GM12878 (cell line): ENCODE measurements around the gene FANCC. TPM values are rescaled to one million over a fixed set of nuclear protein-coding genes. Genes with fewer than 3 reads are reported as not detected.

ENCODE experiments used
- ATAC-seq: fragments of 200-7000 bp; cut with Tn5 transposase; 3 replicates; pipeline ENCODE4 v1.9.1; 2020; ENCODE audit warnings: mild to moderate bottlenecking, moderate library complexity
- BruUV-seq: library from RNA; stranded (reverse); fragments of 400-500 nt; replicated peaks from 2 replicates; lab custom pipeline; 2021; lab: Mats Ljungman, UMichigan
- CTCF ChIA-PET: fragments of 300-600 bp; sonication (Branson Sonifier 250); formaldehyde crosslinking; extraction: SDS; loops from one replicate; lab custom pipeline; 2021; ENCODE audit warnings: inconsistent platforms; lab: Yijun Ruan, JAX
- POLR2A ChIA-PET: fragments of 350-600 bp; formaldehyde crosslinking; extraction: SDS; loops from one replicate; lab custom pipeline; 2021; ENCODE audit warnings: inconsistent platforms; lab: Charles Lee
- RAD21 ChIA-PET: fragments of 300-600 bp; sonication (Branson Sonifier 250); formaldehyde crosslinking; loops from one replicate; lab custom pipeline; 2023; ENCODE audit warnings: antibody characterized with exemption; ENCODE audit not compliant: unreplicated experiment; lab: Charles Lee
- SMC1A ChIA-PET: fragments of 300-600 bp; sonication (Branson Sonifier 250); formaldehyde crosslinking; loops from one replicate; lab custom pipeline; 2023; ENCODE audit not compliant: unreplicated experiment, uncharacterized antibody; lab: Charles Lee
- DNase-seq: peaks from one replicate; pipeline ENCODE4 v3.0.0-alpha.2; 2011; ENCODE audit warnings: low read depth, low spot score
- FAIRE-seq: peaks from 3 replicates; lab custom pipeline; 2011; peaks lifted over from hg19 to GRCh38; lab: Jason Lieb, UNC
- H2AFZ ChIP-seq: 2 replicates; pipeline ENCODE4 v1.6.0; 2011; ENCODE audit warnings: low read depth, low read length, control low read depth; ENCODE audit not compliant: control insufficient read depth
- H3K27ac ChIP-seq: 2 replicates; pipeline ENCODE4 v1.5.1; 2011; ENCODE audit warnings: control low read depth; ENCODE audit not compliant: control insufficient read depth, insufficient read depth
- H3K27me3 ChIP-seq, 2 experiments: replicated peaks in 1 of 2; 2 replicates each; pipeline versions ENCODE4 v1.6.0 to v1.6.1; 2011; ENCODE audit warnings: low read length in 1 of 2; ENCODE audit not compliant: control insufficient read depth in 2 of 2, insufficient read depth in 2 of 2
- H3K36me3 ChIP-seq, 2 experiments: 2 replicates each; pipeline ENCODE4 v1.5.1; 2011; ENCODE audit warnings: low read length in 1 of 2; ENCODE audit not compliant: control insufficient read depth in 2 of 2, insufficient read depth in 2 of 2
- H3K4me1 ChIP-seq: 2 replicates; pipeline ENCODE4 v1.6.1; 2011; ENCODE audit warnings: mild to moderate bottlenecking, low read length, moderate library complexity, mixed read lengths; ENCODE audit not compliant: control insufficient read depth, insufficient read depth
- H3K4me2 ChIP-seq: 2 replicates; pipeline ENCODE4 v1.6.0; 2011; ENCODE audit warnings: control low read depth; ENCODE audit not compliant: control insufficient read depth, insufficient read depth
- H3K4me3 ChIP-seq: fragments of 200-600 bp; sonication (generic); 2 replicates; pipeline ENCODE4 v1.5.1; 2016
- H3K79me2 ChIP-seq: 2 replicates; pipeline ENCODE4 v1.6.0; 2011; ENCODE audit warnings: low read length; ENCODE audit not compliant: control insufficient read depth, insufficient read depth
- H3K9ac ChIP-seq: 2 replicates; pipeline ENCODE4 v1.8.0; 2011; ENCODE audit warnings: low read length, control low read depth, mixed read lengths; ENCODE audit not compliant: control insufficient read depth, insufficient read depth
- H3K9me3 ChIP-seq: replicated peaks from 3 replicates; pipeline ENCODE4 v1.5.1; 2011; ENCODE audit warnings: mild to moderate bottlenecking, low read length; ENCODE audit not compliant: control insufficient read depth, insufficient read depth
- H4K20me1 ChIP-seq: 2 replicates; pipeline ENCODE4 v1.6.0; 2011; ENCODE audit not compliant: control insufficient read depth, insufficient read depth
- BCL3 ChIP-seq: IDR thresholded peaks from 2 replicates; pipeline ENCODE4 v1.6.1; 2011; ENCODE audit warnings: borderline replicate concordance, low read depth, mild to moderate bottlenecking, moderate library complexity, low read length; ENCODE audit not compliant: insufficient read depth, poor library complexity, severe bottlenecking
- CBX5 ChIP-seq: sonication (generic); IDR thresholded peaks from 2 replicates; pipeline ENCODE4 v1.6.1; 2016; ENCODE audit warnings: low read depth, moderate library complexity, mild to moderate bottlenecking, inconsistent platforms
- CEBPZ ChIP-seq: fragments of 150-350 bp; IDR thresholded peaks from 2 replicates; pipeline ENCODE4 v1.6.1; 2016; ENCODE audit warnings: low read depth, low read length
- CTCF ChIP-seq, 3 experiments: IDR thresholded peaks in 2 of 3; conservative IDR thresholded peaks in 1 of 3; 2 replicates each; pipeline ENCODE4 v1.5.1; 2011; ENCODE audit warnings: low read depth in 3 of 3, low read length in 3 of 3, mild to moderate bottlenecking in 3 of 3, control low read depth in 2 of 3, moderate library complexity in 2 of 3, inconsistent platforms in 1 of 3, mixed read lengths in 1 of 3; ENCODE audit not compliant: control insufficient read depth in 2 of 3, insufficient read depth in 1 of 3; ENCODE audit errors: extremely low read depth in 1 of 3
- PAX8 ChIP-seq: fragments of 450-650 bp; IDR thresholded peaks from 2 replicates; pipeline ENCODE4 v1.6.1; 2017; ENCODE audit warnings: mild to moderate bottlenecking, moderate library complexity
- SMC3 ChIP-seq: IDR thresholded peaks from 2 replicates; pipeline ENCODE4 v1.6.1; 2011; ENCODE audit warnings: low read length, improper control_type of control experiment, borderline replicate concordance
- TAF1 ChIP-seq: IDR thresholded peaks from 2 replicates; pipeline ENCODE4 v1.6.1; 2011; ENCODE audit warnings: mild to moderate bottlenecking, low read depth, low read length, borderline replicate concordance
- TCF3 ChIP-seq: IDR thresholded peaks from 2 replicates; pipeline ENCODE4 v1.6.1; 2012; ENCODE audit warnings: low read depth, mild to moderate bottlenecking, low read length, borderline replicate concordance; ENCODE audit not compliant: insufficient read depth
- YBX1 ChIP-seq: fragments of 450-650 bp; IDR thresholded peaks from 2 replicates; pipeline ENCODE4 v1.6.1; 2016; ENCODE audit warnings: antibody characterized with exemption
- ZBTB4 ChIP-seq: fragments of 450-650 bp; formaldehyde crosslinking; IDR thresholded peaks from 2 replicates; pipeline ENCODE4 v1.4.0; 2022; ENCODE audit warnings: mild to moderate bottlenecking, moderate library complexity
- WGBS: methylation state at CpG from one replicate; pipeline ENCODE4 v1.1.6; 2016; ENCODE audit warnings: low lambda C conversion rate; ENCODE audit not compliant: insufficient replicate concordance, insufficient coverage; ENCODE audit errors: missing lambda C conversion rate; 5-methylcytosine and 5-hydroxymethylcytosine counted together
- in situ Hi-C: fragments of 300-500 bp; cut with MboI; formaldehyde crosslinking; loops from 9 replicates; pipeline ENCODE4 v1.14.3; 2018; ENCODE audit warnings: mixed read lengths
- intact Hi-C: fragments of 100-400 bp; cut with micrococcal nuclease; formaldehyde crosslinking; loops from one replicate; pipeline ENCODE4 v1.14.2; 2022; ENCODE audit not compliant: unreplicated experiment
- polyA plus RNA-seq, 11 experiments: library from polyadenylated mRNA; depleted of rRNA in 4 of 11; unstranded in 6 of 11; stranded (reverse) in 5 of 11; fragments of >200 nt; fragmentation: Nextera tagmentation in 4 of 11; fragmentation: Illumina TruSeq in 1 of 11; extraction: Ambion mirVana in 4 of 11; extraction: Trizol in 1 of 11; gene quantifications; 1 replicate in 1 of 11; 2 replicates in 10 of 11; pipeline versions ENCODE4 v1.2.1 to v1.2.3, GENCODE V29; 2011 to 2016; ENCODE audit warnings: inconsistent platforms in 2 of 11, missing spikeins in 2 of 11, low read depth in 1 of 11
- total RNA-seq, 4 experiments: library from RNA; depleted of rRNA in 3 of 4; stranded (reverse); fragments of >200 nt in 3 of 4; fragmentation: Illumina TruSeq in 1 of 4; extraction: Trizol in 1 of 4; gene quantifications; 2 replicates each; pipeline versions ENCODE4 v1.2.1 to v1.2.3, GENCODE V29; 2013 to 2021

Gene FANCC
- total and polyA plus RNA-seq, 10 of the 15 experiments (the other 5 are each of a cell fraction or from before 2014, with no cell fraction given): 1.2 to 16.8 (median 10.5) TPM

- TF ChIP-seq BCL3 (no peak), CBX5 (no peak), PAX8 (no peak), TCF3 (no peak), TAF1 (no peak)
Measured at GRCh38 chr9:95181835-95182234, 135.7 kb downstream of the FANCC start (continued).

GRCh38 chr9:95181226-95181818, 136.2 kb downstream of the FANCC start:
- in situ Hi-C loops: no loop called here
- SMC1A ChIA-PET: interaction anchor here (1.4 to 3.2 kb wide), 2 partner anchors 56 to 500 kb away, joined by 3 to 20 read pairs; no protein-coding TSS in a partner anchor
- CTCF ChIA-PET: interaction anchor here (1.5 to 4.3 kb wide), 7 partner anchors 14 to 500 kb away, joined by 3 to 34 read pairs (median 6); no protein-coding TSS in a partner anchor
- TF ChIP-seq SMC3: peak; percentile 9; the same call in 1 of the 2 replicates
- no peak for TF ChIP-seq ZBTB4 (CRISPR knock-in tag)
- TF ChIP-seq YBX1: no peak
- peak; percentile 21 to 47 (median 34); a peak in 4 of 6 replicates for TF ChIP-seq CTCF (IDR thresholded peaks at IDR 0.05 in 2 of 3, conservative IDR thresholded peaks at IDR 0.05 in 1 of 3; ENCODE audit: control insufficient read depth in 2 of 3, extremely low read depth in 1 of 3, insufficient read depth in 1 of 3, low read depth in 3 of 3, low read length in 3 of 3)
- TF ChIP-seq CEBPZ: no peak
- TF ChIP-seq TAF1: no peak

More at GRCh38 chr9:95181226-95181818, 136.2 kb downstream of the FANCC start:
- ATAC-seq: 0 out of 3 replicates have a peak, but pooled peaks have one; percentile 21
- Histone ChIP-seq H3K79me2 (no peaks in the 10 kb centered on the region), H3K4me1 (no peaks in the 10 kb centered on the region), H2AFZ (no peak overlapping the region), H3K9ac (no peak overlapping the region), H4K20me1 (no peaks in the 10 kb centered on the region), H3K4me3 (no peak overlapping the region), H3K9me3 (no peaks in the 10 kb centered on the region), H3K36me3 (no peaks in the 10 kb centered on the region), H3K27ac (no peak overlapping the region), H3K4me2 (no peak overlapping the region), H3K27me3 (no peaks in the 10 kb centered on the region)
- POLR2A ChIA-PET: no interaction called here
- BruUV-seq: no TSS peak
- no peak for DNase-seq
- FAIRE-seq: no peak
- RAD21 ChIA-PET: no interaction called here
- 19% methylated on average over 3 of the region's 3 CpGs for WGBS
- intact Hi-C loops: no loop called here
